Measurements from ENCODE around the gene EML6. TPM values are rescaled to one million over a fixed set of nuclear protein-coding genes. Genes with fewer than 3 reads are reported as not detected.

Gene EML6
- total RNA-seq, 1 donor from 2014 or later, result 2.5 TPM

DNA sequence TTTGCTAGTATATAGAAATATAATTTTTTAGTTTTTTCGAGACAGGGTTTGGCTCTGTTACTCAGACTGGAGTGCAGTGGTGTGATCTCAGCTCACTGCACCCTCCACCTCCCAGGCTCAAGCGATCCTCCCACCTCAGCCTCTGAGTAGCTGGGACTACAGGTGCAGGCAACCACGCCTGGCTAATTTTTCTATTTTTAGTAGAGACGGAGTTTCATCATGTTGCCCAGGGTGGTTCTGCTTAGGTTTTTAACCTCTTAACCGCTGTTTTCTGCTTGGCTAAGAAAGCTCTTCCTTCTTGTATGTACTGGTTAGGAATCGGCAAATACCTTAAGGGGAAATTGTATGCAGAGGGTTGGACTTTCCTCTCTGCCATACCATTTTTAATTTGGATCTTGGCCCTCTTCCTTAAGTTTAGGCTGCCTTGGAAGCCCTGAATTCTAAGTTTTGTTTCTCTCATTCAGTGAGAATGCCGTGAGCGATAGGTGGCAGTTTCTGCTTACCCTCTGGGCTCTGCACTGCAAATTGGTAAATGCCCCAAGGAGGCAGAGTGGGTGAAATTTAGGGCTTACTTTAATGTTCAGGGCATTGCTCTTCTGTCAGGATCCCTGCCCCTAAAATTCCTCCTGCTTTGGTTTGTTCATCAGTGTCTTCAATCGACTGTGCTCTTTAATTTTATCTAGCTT lies 32.3 kb downstream of the EML6 start:
- H3K4me3 ChIP-seq, result no peak overlapping the region
- DNase-seq, result no peak
- intact Hi-C loops (cut with DNase I), result no loop called here
- ATAC-seq, result no peak
- H3K4me1 ChIP-seq, result no peaks in the 10 kb centered on the region
- no peak overlapping the region for H3K27ac ChIP-seq
- no peaks in the 10 kb centered on the region for H3K9me3 ChIP-seq
- no peaks in the 10 kb centered on the region for H3K27me3 ChIP-seq (ENCODE audit: low read depth)
- TF ChIP-seq, protein P1, sequence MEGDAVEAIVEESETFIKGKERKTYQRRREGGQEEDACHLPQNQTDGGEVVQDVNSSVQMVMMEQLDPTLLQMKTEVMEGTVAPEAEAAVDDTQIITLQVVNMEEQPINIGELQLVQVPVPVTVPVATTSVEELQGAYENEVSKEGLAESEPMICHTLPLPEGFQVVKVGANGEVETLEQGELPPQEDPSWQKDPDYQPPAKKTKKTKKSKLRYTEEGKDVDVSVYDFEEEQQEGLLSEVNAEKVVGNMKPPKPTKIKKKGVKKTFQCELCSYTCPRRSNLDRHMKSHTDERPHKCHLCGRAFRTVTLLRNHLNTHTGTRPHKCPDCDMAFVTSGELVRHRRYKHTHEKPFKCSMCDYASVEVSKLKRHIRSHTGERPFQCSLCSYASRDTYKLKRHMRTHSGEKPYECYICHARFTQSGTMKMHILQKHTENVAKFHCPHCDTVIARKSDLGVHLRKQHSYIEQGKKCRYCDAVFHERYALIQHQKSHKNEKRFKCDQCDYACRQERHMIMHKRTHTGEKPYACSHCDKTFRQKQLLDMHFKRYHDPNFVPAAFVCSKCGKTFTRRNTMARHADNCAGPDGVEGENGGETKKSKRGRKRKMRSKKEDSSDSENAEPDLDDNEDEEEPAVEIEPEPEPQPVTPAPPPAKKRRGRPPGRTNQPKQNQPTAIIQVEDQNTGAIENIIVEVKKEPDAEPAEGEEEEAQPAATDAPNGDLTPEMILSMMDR (IDR thresholded peaks at IDR 0.05), result no peak
- H3K36me3 ChIP-seq, result no peaks in the 10 kb centered on the region

DNA sequence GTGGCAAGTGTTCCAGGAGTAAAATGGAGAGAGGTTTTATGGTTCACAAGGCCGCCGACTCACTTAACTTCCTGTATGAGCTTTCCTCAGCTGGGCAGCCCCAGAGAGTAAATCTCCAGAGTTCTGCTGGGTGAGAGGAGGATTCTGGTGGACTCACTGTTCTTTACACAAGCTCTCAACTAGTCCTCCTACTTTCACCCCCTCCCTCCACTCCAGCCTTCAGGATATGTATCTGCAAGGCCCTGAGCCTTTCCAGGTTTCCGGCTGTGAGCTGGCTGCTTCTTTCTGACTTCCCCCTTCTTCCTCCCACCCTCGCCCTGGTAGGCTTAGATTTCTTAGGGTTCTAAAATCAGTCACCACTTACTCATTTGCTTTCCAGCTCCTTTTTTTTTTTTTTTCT lies 34.0 kb downstream of the EML6 start:
- H3K4me1 ChIP-seq, result no peaks in the 10 kb centered on the region
- no peak overlapping the region for H3K27ac ChIP-seq
- no peak overlapping the region for H3K4me3 ChIP-seq
- ATAC-seq (no peak), DNase-seq (no peak)
- no peaks in the 10 kb centered on the region for H3K9me3 ChIP-seq
- intact Hi-C loops (cut with DNase I), result no loop called here
- TF ChIP-seq, protein P1 (IDR thresholded peaks at IDR 0.05), result no peak
- H3K27me3 ChIP-seq (ENCODE audit: low read depth), result no peaks in the 10 kb centered on the region
- H3K36me3 ChIP-seq, result no peaks in the 10 kb centered on the region

DNA sequence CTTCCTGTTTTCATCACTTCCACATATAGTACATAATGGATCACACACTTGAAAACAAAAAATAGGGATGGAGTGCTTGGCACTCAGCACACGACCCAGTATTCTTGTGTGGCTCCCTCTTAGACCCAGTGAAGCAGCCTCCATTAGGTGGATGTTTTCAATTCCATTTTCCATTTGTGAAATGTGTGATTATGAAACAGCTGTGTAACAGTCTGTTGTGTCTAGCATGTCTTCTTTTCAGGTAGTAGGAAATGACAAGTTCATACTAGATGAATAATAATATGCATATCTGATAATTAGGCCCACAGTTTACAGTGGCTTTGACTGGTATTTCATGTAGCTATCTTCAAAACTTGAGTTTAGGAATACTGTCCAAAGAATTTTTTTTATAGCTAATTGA lies 35.5 kb downstream of the EML6 start:
- H3K4me1 ChIP-seq, result no peaks in the 10 kb centered on the region
- H3K36me3 ChIP-seq, result no peaks in the 10 kb centered on the region
- no peak overlapping the region for H3K27ac ChIP-seq
- no peak for ATAC-seq
- TF ChIP-seq, protein P1 (IDR thresholded peaks at IDR 0.05), result no peak
- no peaks in the 10 kb centered on the region for H3K9me3 ChIP-seq
- no peaks in the 10 kb centered on the region for H3K27me3 ChIP-seq (ENCODE audit: low read depth)
- H3K4me3 ChIP-seq, result no peak overlapping the region
- DNase-seq, result no peak
- intact Hi-C loops (cut with DNase I), result no loop called here

DNA sequence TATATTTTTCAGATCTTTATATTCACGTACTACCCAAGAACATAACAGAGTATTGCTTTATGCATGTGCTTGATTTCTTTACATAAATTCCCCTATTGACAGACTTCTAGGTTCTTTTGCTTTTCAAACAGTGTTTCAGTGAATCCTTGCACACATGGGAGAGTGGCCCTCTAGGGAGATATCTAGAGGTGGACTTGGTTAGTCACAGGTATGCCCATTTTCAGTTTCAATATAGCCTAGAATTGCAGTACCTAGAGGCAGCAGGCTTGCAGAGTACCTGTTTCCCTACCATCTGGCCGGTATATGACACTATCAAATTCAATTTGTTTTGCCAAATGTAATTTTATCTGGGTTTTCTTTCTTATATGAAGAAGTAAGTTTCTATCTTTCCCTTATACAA lies 36.8 kb downstream of the EML6 start:
- intact Hi-C loops (cut with DNase I), result no loop called here
- no peaks in the 10 kb centered on the region for H3K27me3 ChIP-seq (ENCODE audit: low read depth)
- ATAC-seq, result no peak
- TF ChIP-seq, protein P1 (IDR thresholded peaks at IDR 0.05), result no peak
- no peak overlapping the region for H3K4me3 ChIP-seq
- no peaks in the 10 kb centered on the region for H3K36me3 ChIP-seq
- no peaks in the 10 kb centered on the region for H3K9me3 ChIP-seq
- DNase-seq, result no peak
- H3K4me1 ChIP-seq, result no peaks in the 10 kb centered on the region
- no peak overlapping the region for H3K27ac ChIP-seq

DNA sequence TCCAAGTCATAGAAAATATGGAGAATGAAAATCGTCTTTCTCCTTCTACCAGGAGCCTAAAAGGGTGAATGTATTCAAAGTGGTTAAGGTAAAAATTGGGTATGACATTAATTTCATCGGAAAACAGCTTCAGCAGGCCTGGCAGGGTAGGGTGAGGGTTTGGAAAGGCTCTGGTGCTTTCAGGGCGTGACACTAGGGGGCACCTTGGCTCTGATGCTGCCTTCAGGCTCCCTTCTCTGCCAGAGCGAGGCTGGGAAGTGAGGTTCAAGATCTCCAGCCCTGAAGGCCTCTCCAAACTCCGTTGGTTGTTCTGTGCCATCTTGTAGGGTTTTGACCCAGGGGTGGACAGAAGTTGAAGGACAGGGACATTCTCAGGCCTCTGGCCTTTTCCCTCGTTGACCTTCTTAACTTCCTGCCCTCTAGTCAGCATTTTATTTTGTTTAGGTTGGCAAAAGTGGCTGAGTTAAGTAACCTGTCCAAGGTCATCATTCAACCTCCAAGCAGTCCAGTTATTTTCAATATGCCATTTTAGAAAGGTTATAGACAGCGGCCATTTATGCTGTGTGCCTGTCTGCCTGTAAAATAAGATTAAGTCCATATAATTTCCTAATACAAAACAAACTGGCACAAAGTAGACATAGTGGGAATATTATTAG lies 40.3 kb downstream of the EML6 start:
- Histone ChIP-seq H3K9me3 (no peaks in the 10 kb centered on the region), H3K27ac (no peak overlapping the region), H3K27me3 (ENCODE audit: low read depth) (no peaks in the 10 kb centered on the region), H3K4me3 (no peak overlapping the region), H3K36me3 (no peaks in the 10 kb centered on the region), H3K4me1 (no peaks in the 10 kb centered on the region)
- intact Hi-C loops (cut with DNase I), result no loop called here
- TF ChIP-seq, protein P1 (IDR thresholded peaks at IDR 0.05), result peak; percentile 24
- ATAC-seq (no peak), DNase-seq (no peak)
